Right ventricle myocardium superior (tissue), 1 donor: ENCODE results near the gene ABCB10. TPM values are rescaled to one million over a fixed set of nuclear protein-coding genes. Genes with fewer than 3 reads are reported as not detected.
"Not testable (repeated sequence)": the region's sequence is repeated elsewhere in the genome, so short reads cannot be mapped to it uniquely, and the experiment has no call there.

Experiments used
- ATAC-seq: fragments of 200-7000 bp; cut with Tn5 transposase; one replicate; pipeline ENCODE4 v1.9.1; 2020; ENCODE audit warnings: mild to moderate bottlenecking; ENCODE audit not compliant: poor library complexity
- DNase-seq: peaks from one replicate; pipeline ENCODE4 v3.0.0-alpha.2; 2020
- intact Hi-C: fragments of 100-400 bp; cut with DNase I; formaldehyde crosslinking; loops from one replicate; pipeline ENCODE4 v1.11.2; 2022
- total RNA-seq: library from RNA; stranded (reverse); fragmentation: NEBNext Ultra II Directional; extraction: Animal tissue kit (Norgen Biotek cat#: 25700); gene quantifications from one replicate; pipeline ENCODE4 v1.2.1, GENCODE V29; 2021
- donor health status: DM: no; HTN: yes; CAD: no; lungs with severe emphysema.

ABCB10 gene
- total RNA-seq, 1 donor from 2014 or later = 11.3 TPM

DNA sequence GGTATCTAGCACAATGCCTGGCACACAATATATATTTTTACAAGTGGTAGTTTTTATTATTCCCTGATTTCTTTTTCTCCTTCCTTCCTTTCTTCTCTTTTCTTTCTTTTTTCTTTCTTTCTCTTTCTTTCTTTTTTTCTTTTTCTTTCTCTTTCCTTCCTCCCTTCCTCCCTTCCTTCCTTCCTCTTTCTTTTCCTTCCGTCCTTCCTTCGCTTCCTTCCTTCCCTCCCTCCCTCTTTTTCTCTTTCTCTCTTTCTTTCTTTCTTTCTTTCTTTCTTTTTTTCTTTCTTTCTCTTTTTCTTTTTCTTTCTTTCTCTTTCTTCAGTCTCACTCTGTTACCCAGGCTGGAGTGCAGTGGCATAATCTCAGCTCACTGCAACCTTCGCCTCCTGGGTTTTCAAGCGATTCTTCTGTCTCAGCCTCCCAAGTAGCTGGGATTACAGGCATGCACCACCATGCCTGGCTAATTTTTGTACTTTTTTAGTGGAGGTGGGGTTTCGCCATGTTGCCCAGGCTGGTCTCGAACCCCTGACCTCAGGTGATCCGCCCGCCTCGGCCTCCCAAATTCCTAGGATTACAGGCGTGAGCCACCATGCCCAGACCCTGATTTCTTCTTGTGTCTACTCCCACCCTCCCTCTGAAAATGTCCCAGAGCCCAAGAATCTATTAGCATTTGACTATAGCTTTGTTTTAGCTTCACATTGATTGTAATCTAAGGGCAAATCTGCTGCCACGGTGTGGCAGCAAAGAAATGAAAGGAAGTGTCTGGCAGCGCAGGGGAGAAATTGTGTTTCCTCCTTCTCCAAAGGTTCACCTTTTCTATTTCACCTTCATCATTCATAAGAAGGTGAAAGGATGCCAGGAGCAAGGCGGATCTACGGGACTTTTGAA lies 19.9 kb upstream of the ABCB10 start:
- intact Hi-C loops = no loop called here
- no peak for DNase-seq

GRCh38 chr1:229574679-229575442 lies 16.4 kb upstream of the ABCB10 start:
- DNase-seq (no peak), ATAC-seq (no peak)
- intact Hi-C loops = no loop called here

More for the DNA sequence above, 19.9 kb upstream of the ABCB10 start:
- no peak for ATAC-seq

DNA sequence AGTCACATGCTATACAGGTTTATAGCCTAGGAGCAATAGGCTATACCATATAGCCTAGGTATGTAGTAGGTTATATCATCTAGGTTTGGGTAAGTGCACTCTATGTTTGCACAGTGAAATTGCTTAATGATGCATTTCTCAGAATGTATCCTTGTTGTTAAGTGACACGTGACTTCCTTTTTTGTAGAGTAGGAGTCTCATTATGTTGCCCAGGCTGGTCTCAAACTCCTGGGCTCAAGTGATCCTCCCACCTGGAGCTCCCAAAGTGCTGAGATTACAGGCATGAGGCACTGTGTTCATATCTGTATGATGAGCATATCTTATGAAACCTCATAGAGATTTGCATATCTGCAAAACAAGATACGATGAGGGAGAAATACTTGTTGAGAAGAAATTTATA lies 13.8 kb upstream of the ABCB10 start:
- intact Hi-C loops = no loop called here
- DNase-seq (no peak), ATAC-seq (no peak)

DNA sequence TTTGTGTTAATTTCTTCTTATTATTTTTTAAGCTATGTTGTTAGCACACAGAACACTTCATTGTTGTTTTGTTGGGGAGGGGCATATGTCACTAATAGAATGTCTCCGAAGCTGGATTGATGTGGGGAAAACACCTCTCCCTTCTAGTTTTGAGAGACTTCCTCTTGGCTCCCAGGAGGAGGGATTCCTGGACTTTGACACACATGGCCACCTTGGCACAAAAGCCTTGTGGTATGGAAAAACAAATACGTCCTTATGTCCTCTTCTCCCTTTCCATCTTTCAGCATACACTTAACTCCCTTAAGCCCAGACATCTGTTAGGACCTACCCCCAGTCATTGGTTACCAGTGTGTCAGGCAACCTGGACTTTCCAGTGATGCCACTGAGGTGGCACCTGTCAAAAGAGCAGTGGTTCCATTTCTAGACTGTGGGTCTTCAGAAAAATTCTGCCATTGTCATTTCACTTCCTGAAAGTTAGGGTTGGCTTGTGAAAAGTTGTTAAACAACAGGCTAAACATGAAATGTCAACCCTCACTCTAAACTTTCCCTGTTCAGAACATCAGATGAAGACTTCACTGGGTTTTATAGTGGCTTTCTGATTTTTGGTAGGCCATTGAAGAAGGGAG lies 12.5 kb upstream of the ABCB10 start:
- DNase-seq (no peak), ATAC-seq (no peak)
- intact Hi-C loops = no loop called here

DNA sequence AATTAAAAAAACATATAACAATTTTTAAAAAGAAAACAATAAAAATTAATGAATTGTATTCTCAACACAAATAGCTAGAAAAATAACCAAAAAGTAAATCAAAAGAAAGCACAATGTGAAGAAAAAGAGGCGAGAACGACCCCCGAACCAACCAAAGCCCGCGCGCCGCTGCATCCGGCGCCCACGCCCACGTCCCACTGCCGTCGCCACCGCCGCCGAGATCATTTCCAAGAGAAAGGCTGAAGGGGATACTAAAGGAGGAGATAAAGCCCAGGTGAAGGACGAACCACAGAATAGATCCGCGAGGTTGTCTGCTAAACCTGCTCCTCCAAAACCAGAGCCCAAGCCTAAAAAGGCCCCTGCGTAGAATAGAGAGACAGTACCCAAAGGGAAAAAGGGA lies 11.8 kb upstream of the ABCB10 start:
- ATAC-seq = no peak
- intact Hi-C loops = no loop called here
- DNase-seq = no peak

GRCh38 chr1:229567109-229567868 lies 8.8 kb upstream of the ABCB10 start:
- DNase-seq (no peak), ATAC-seq (no peak)
- intact Hi-C loops = no loop called here

GRCh38 chr1:229563701-229564100 lies 5.2 kb upstream of the ABCB10 start:
- intact Hi-C loops = no loop called here
- DNase-seq = no peak
- peak; percentile 23 for ATAC-seq

DNA sequence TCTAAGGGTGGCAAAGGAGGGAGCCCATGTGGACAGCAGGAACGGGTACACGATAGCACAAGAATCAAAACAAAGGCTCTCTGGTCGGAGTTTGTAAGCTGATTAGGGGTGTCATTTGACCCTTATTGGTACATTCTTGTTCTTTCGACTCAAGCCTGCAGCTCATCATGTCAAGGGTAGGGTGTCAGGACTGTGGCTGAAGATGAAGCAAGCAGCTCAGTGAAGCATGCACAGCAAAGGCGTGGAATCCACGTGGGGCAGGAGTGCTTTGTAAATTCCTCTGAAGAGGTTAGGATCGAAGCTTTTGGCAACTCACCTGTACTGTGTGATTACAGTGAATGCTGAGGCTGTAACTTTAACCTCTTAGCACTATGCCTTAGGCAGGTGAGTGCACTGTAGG lies 4.7 kb upstream of the ABCB10 start:
- ATAC-seq (no peak), DNase-seq (no peak)
- intact Hi-C loops = no loop called here

- intact Hi-C loops = no loop called here
- no peak for DNase-seq
- no peak for ATAC-seq
Measured at GRCh38 chr1:229562686-229563085, 4.2 kb upstream of the ABCB10 start.

DNA sequence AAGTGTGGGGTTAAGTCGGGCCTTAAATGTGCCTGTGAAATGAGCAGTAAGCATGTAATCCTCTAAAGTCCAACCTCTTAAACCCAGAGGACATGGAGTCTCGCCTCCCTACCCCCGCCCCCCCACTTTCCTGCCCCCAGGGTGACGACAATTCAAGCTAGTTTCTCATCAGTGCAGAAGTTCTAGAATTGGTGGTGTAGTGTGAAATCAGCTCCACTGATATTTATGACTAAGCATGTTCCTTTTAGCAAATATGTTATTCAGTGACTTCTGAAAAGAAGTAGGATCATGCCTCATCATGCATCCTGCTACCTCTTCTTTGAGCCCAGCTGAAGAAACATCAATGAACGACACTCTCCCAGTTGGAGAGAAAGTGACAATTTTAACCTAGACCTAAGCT lies 2.6 kb upstream of the ABCB10 start:
- DNase-seq (no peak), ATAC-seq (no peak)
- intact Hi-C loops = no loop called here

DNA sequence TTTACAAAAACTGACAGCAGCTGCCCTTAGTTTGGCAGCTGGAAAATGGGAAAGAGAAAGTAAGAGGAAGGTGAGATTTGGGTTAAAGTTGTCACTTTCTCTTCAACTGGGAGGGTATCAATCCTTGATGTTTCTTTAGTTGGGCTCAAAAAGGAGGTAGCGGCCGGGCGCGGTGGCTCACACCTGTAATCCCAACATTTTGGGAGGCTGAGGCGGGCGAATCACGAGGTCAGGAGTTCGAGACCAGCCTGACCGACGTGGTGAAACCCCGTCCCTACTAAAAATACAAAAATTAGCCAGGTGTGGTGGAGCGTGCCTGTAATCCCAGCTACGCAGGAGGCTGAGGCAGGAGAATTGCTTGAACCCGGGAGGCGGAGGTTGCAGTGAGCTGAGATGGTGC lies 1.6 kb upstream of the ABCB10 start:
- DNase-seq, ATAC-seq, intact Hi-C loops: not testable (repeated sequence)

DNA sequence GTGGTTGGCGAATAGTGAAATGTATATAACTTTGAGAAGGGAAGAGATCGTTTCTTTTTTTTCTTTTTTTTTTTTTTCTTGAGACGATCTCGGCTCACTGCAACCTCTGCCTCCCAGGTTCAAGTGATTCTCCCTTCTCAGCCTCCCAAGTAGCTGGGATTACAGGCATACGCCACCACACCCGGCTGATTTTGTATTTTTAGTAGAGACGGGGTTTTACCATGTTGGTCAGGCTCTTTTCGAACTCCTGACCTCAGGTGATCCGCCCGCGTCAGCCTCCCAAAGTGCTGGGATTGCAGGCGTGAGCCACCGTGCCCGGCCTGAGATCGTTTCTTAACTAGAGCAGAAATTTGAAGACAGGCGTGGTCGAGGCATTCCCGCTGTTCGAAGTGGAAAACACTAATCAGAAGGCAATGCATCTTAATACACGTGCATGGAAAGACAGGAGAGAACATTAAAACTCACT lies 862 bp upstream of the ABCB10 start:
- intact Hi-C loops = loop anchor here (5.0 kb wide), 1 partner anchor 63 kb away; no protein-coding TSS in a partner anchor
- ATAC-seq = not testable (repeated sequence)
- DNase-seq = peak; percentile 40

DNA sequence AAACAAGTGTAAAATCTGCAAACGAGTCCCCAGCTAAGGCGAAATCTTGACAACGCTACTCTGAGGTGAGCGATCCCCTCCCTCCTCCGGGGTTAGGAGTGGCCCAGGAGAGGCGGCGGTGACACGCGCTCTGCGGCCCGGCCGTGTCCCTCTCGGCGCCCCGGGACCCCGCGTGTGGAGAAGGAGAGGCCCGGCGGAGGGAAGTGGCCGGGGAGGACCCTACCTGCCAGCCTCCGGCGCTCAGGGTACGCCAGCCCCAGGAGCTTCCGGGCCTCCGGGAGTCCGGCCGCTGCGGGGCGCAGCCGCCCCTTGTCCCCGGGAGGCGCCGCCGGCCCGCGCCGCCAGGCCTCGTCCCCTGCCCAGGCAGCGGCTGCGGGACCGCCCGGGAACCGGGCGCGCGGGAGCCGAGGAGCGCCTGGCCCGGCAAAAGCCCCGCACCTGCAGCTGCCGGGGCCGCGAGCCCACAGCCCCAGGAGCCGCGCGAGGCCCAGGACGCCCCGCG lies 543 bp downstream of the ABCB10 start:
- ATAC-seq (peak; percentile 30), DNase-seq (peak; percentile 63)
- intact Hi-C loops = loop anchor here (5.0 kb wide), 1 partner anchor 64 kb away; no protein-coding TSS in a partner anchor

DNA sequence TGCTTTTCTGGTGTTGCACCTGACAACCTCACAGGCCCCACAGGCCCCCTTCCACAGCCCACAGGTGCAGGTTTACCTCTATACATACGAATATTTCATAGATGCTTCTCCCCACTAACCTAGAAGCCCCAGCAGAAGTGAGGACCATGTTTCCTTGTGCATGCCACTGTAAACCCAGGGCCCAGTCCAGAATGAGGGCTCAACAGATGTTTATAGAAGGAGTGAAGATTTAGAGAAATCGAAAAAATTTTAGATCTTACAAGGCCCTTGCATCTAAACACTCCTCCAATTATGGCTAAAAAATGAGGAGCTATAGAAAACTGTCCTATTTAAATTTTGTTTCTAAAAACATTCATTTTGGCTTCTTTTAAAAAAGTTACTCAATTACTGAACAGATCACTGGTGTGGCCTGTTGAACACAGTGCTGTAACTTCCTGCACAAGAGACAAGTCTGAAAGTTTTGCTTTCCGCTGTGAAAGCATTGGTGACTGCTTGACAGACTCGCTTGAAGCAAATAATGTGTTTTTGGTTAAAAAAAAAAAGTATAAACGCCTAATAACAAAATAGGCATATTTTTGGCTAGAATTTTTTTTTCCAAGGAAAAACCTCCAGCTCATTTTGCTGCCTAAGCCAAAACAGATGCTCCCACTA lies 1.2 kb downstream of the ABCB10 start:
- DNase-seq (no peak), ATAC-seq (no peak)
- intact Hi-C loops = loop anchor here (5.0 kb wide), 1 partner anchor 65 kb away; no protein-coding TSS in a partner anchor

DNA sequence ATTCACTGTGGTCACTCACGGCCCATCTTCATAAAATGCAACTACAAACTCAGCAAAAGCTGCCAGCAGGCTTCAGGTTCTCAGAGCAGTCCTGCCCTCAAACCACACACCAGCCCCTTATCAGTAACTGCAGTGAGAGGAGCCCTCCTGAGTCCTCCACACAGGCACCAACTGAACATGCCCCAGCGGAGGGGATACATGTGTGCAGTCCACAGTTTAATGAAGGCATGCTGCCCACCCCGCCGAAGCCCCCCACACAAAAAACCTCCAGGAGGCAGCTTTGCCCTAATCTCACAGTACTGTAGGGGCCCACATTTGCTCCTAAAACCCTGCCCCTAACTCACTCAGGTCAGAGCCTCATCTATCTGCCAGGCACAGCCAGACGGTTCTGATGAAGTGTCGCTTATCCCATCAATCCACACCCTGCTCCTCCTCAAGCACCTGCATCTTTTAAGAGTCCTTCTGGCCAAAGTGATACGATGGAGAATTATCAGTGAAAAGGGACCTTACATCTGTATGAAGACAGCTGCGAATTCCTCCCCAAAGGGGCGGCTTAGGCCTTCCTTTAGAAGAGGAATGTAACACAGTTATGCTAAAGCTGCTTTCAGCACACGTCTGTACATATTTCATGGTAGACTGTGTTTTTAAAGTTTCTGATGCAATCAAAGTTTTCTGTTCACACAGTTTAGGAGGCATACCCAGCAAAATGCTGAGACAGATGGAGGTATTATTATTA lies 3.5 kb downstream of the ABCB10 start:
- ATAC-seq (no peak), DNase-seq (no peak)
- intact Hi-C loops = loop anchor here (5.0 kb wide), 1 partner anchor 67 kb away; no protein-coding TSS in a partner anchor

DNA sequence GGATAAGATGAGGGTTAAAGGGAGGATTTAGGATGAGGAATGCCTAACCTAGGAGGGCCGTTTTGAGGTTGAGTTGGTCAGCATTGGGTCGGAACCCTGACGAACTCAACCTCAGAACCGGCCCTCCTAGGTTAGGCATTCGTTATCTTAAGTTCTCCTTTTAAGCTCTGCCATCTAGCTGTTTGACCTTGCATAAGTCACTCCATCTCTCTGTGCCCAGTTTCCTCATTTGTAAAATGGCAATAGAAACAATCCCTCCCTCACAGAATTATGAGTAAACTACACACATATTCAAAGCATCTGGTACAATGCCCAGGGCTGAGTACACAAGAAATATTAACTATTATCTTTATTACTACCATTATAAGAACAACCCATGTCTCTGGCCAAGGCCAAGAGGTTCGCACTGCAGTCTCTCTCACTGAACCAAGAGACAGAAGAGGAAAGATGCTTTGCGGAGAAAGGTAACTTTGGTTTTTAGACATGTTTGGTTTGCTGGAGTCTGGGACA lies 4.8 kb downstream of the ABCB10 start:
- intact Hi-C loops = no loop called here
- ATAC-seq (no peak), DNase-seq (no peak)

DNA sequence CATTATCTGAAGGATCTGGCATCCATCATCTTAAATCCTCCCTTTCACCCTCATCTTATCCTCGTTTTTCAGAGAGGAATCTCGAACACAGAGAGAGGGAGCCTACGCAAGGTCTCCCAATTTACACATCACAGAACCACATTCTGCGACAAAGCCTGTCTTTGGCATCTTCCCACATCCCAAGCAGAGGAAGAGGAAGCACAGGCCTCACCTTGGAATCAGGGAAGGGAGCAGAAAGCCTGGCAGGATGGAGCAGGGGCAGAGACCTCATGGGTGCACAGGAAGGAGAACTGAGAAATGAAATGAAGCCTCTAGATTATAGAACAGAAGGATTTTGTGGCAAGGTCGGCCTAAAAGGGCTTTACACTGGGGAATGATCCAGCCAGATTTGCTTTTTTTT lies 5.8 kb downstream of the ABCB10 start:
- ATAC-seq = no peak
- intact Hi-C loops = no loop called here

More for the DNA sequence above, 5.8 kb downstream of the ABCB10 start:
- no peak for DNase-seq
